H1 (cell line): ENCODE measurements around the gene CXXC5. TPM values are rescaled to one million over a fixed set of nuclear protein-coding genes. Genes with fewer than 3 reads are reported as not detected.
A peak's percentile ranks its signal among the peaks of the same experiment; 100 is the strongest.

ENCODE experiments used
- CTCF ChIA-PET: fragments of 300-600 bp; sonication (Branson Sonifier 250); formaldehyde crosslinking; loops from one replicate; lab custom pipeline; 2021; ENCODE audit not compliant: partially characterized antibody; lab: Charles Lee
- POLR2A ChIA-PET: fragments of 300-600 bp; sonication (Branson Sonifier 250); formaldehyde crosslinking; loops from one replicate; lab custom pipeline; 2021; ENCODE audit warnings: inconsistent platforms; ENCODE audit not compliant: partially characterized antibody; lab: Charles Lee
- DNase-seq, 2 experiments: peaks; one replicate each; pipeline versions ENCODE4 v3.0.0 to v3.0.0-alpha.2; 2010 to 2022; ENCODE audit warnings: low spot score in 2 of 2, low read depth in 1 of 2, mixed read lengths in 1 of 2
- FAIRE-seq: peaks from 2 replicates; lab custom pipeline; 2011; peaks lifted over from hg19 to GRCh38; lab: Jason Lieb, UNC
- H2AFZ ChIP-seq: 2 replicates; pipeline ENCODE4 v1.8.1; 2012; ENCODE audit warnings: low read length, inconsistent platforms
- H2AK5ac ChIP-seq: 2 replicates; pipeline ENCODE4 v1.6.1; 2013; ENCODE audit warnings: low read depth, low read length
- H2BK120ac ChIP-seq: replicated peaks from 2 replicates; pipeline ENCODE3; 2013; ENCODE audit warnings: low read depth, low read length, inconsistent platforms
- H2BK12ac ChIP-seq: 2 replicates; pipeline ENCODE4 v1.6.1; 2013; ENCODE audit warnings: low read depth, low read length
- H2BK15ac ChIP-seq: 2 replicates; pipeline ENCODE4 v1.6.1; 2013; ENCODE audit warnings: low read length
- H2BK20ac ChIP-seq: 2 replicates; pipeline ENCODE4 v1.6.1; 2013; ENCODE audit warnings: low read length
- H2BK5ac ChIP-seq: 2 replicates; pipeline ENCODE4 v1.6.1; 2013; ENCODE audit warnings: low read depth, low read length
- H3K14ac ChIP-seq: 2 replicates; pipeline ENCODE4 v1.6.1; 2013; ENCODE audit warnings: inconsistent platforms; ENCODE audit not compliant: insufficient read length
- H3K18ac ChIP-seq: 2 replicates; pipeline ENCODE4 v1.6.1; 2013; ENCODE audit warnings: low read length; ENCODE audit errors: extremely low read depth
- H3K23ac ChIP-seq: 2 replicates; pipeline ENCODE4 v1.6.1; 2013; ENCODE audit warnings: inconsistent platforms; ENCODE audit not compliant: insufficient read length
- H3K23me2 ChIP-seq: 2 replicates; pipeline ENCODE4 v1.6.1; 2013; ENCODE audit warnings: low read depth, low read length
- H3K27ac ChIP-seq: 2 replicates; pipeline ENCODE4 v1.6.1; 2011; ENCODE audit warnings: low read depth, low read length, inconsistent platforms
- H3K27me3 ChIP-seq, 4 experiments: replicated peaks in 1 of 4; 1 replicate in 1 of 4; 2 replicates in 3 of 4; pipeline versions ENCODE4 v1.6.1 to v1.8.1; 2011 to 2013; ENCODE audit warnings: low read length in 3 of 4, mild to moderate bottlenecking in 3 of 4, inconsistent platforms in 2 of 4, mixed read lengths in 2 of 4, moderate library complexity in 1 of 4; ENCODE audit not compliant: control insufficient read depth in 3 of 4, insufficient read depth in 3 of 4; ENCODE audit errors: extremely low read depth in 1 of 4
- H3K36me3 ChIP-seq, 4 experiments: 2 replicates each; pipeline versions ENCODE4 v1.6.1 to v1.8.1; 2011 to 2013; ENCODE audit warnings: mild to moderate bottlenecking in 4 of 4, low read length in 3 of 4, moderate library complexity in 2 of 4, control low read depth in 1 of 4, inconsistent platforms in 1 of 4; ENCODE audit not compliant: insufficient read depth in 4 of 4, control insufficient read depth in 2 of 4
- H3K4ac ChIP-seq: replicated peaks from 2 replicates; pipeline ENCODE3; 2013; ENCODE audit warnings: low read length, low read depth, mixed read lengths, inconsistent platforms; ENCODE audit not compliant: insufficient read length
- H3K4me1 ChIP-seq, 4 experiments: replicated peaks in 1 of 4; 1 replicate in 1 of 4; 2 replicates in 3 of 4; pipeline versions ENCODE4 v1.6.1 to v1.8.1; 2011 to 2013; ENCODE audit warnings: low read length in 3 of 4, inconsistent platforms in 2 of 4, mixed read lengths in 1 of 4; ENCODE audit not compliant: insufficient read depth in 4 of 4, control insufficient read depth in 3 of 4
- H3K4me2 ChIP-seq, 2 experiments: 2 replicates each; pipeline versions ENCODE4 v1.6.1 to v1.8.1; 2011 to 2013; ENCODE audit warnings: low read depth in 2 of 2, low read length in 2 of 2, control low read depth in 1 of 2, inconsistent platforms in 1 of 2, mild to moderate bottlenecking in 1 of 2; ENCODE audit not compliant: insufficient read depth in 1 of 2
- H3K4me3 ChIP-seq, 4 experiments: fragments of 200-600, 300-600 bp in 1 of 4; sonication (generic), shearing (Covaris generic), sonication (Bioruptor Twin) in 1 of 4; 2 replicates each; pipeline versions ENCODE4 v1.5.1 to v1.8.1; 2011 to 2016; ENCODE audit warnings: low read length in 4 of 4, low read depth in 3 of 4, control low read depth in 2 of 4, inconsistent platforms in 2 of 4, mild to moderate bottlenecking in 2 of 4, mixed read lengths in 1 of 4, moderate library complexity in 1 of 4; ENCODE audit not compliant: insufficient read depth in 2 of 4; ENCODE audit errors: extremely low read depth in 1 of 4
- H3K56ac ChIP-seq: replicated peaks from 2 replicates; pipeline ENCODE3; 2013; ENCODE audit warnings: low read depth, mild to moderate bottlenecking, mixed read lengths, low read length, inconsistent platforms; ENCODE audit not compliant: insufficient read length
- H3K79me1 ChIP-seq: 2 replicates; pipeline ENCODE4 v1.6.1; 2013; ENCODE audit warnings: low read depth, low read length, control low read depth
- H3K79me2 ChIP-seq, 2 experiments: 2 replicates each; pipeline versions ENCODE4 v1.6.1 to v1.8.1; 2012 to 2013; ENCODE audit warnings: low read length in 2 of 2, mild to moderate bottlenecking in 2 of 2, inconsistent platforms in 1 of 2; ENCODE audit not compliant: insufficient read depth in 2 of 2, control insufficient read depth in 1 of 2
- H3K9ac ChIP-seq, 4 experiments: replicated peaks in 1 of 4; 1 replicate in 1 of 4; 2 replicates in 3 of 4; pipeline versions ENCODE4 v1.6.1 to v1.8.1; 2011 to 2013; ENCODE audit warnings: low read depth in 3 of 4, low read length in 3 of 4, control low read depth in 2 of 4, mild to moderate bottlenecking in 2 of 4, moderate library complexity in 2 of 4, inconsistent platforms in 1 of 4; ENCODE audit errors: extremely low read depth in 1 of 4
- H3K9me3 ChIP-seq, 2 experiments: 2 replicates each; pipeline versions ENCODE4 v1.6.1 to v1.8.1; 2012 to 2013; ENCODE audit warnings: mild to moderate bottlenecking in 2 of 2, moderate library complexity in 2 of 2, control low read depth in 1 of 2, inconsistent platforms in 1 of 2, low read depth in 1 of 2, low read length in 1 of 2, mixed read lengths in 1 of 2; ENCODE audit not compliant: insufficient read depth in 2 of 2
- H4K20me1 ChIP-seq, 2 experiments: replicated peaks in 1 of 2; 2 replicates each; pipeline versions ENCODE3 to v1.8.1; 2011 to 2013; ENCODE audit warnings: inconsistent platforms in 2 of 2, low read length in 2 of 2, mild to moderate bottlenecking in 1 of 2; ENCODE audit not compliant: insufficient read depth in 2 of 2, control insufficient read depth in 1 of 2
- H4K5ac ChIP-seq: 2 replicates; pipeline ENCODE4 v1.6.1; 2013; ENCODE audit warnings: low read length, low read depth, mixed read lengths, inconsistent platforms; ENCODE audit not compliant: insufficient read length
- H4K8ac ChIP-seq: 2 replicates; pipeline ENCODE4 v1.8.0; 2013; ENCODE audit warnings: mild to moderate bottlenecking, moderate library complexity, low read length, inconsistent platforms; ENCODE audit not compliant: insufficient read depth; ENCODE audit errors: extremely low read depth
- H4K91ac ChIP-seq: replicated peaks from 2 replicates; pipeline ENCODE3; 2013; ENCODE audit warnings: low read length, mixed read lengths, inconsistent platforms; ENCODE audit not compliant: insufficient read length
- BRCA1 ChIP-seq: IDR thresholded peaks from 2 replicates; pipeline ENCODE4 v1.6.1; 2012; ENCODE audit warnings: low read depth, low read length, improper control_type of control experiment
- CBX5 ChIP-seq: fragments of 300-800, 300-1000 bp; sonication (generic); IDR thresholded peaks from 2 replicates; pipeline ENCODE4 v1.7.1; 2016; ENCODE audit warnings: antibody characterized with exemption, low read length, low read depth
- CEBPB ChIP-seq: IDR thresholded peaks from 2 replicates; pipeline ENCODE4 v1.6.1; 2012; ENCODE audit warnings: low read depth, low read length
- CHD1 ChIP-seq: IDR thresholded peaks from 2 replicates; pipeline ENCODE4 v1.6.1; 2012; ENCODE audit warnings: low read depth, low read length, improper control_type of control experiment
- EP300 ChIP-seq, 2 experiments: IDR thresholded peaks; 1 replicate in 1 of 2; 2 replicates in 1 of 2; pipeline ENCODE4 v1.6.1; 2011 to 2012; ENCODE audit warnings: low read depth in 2 of 2, low read length in 2 of 2, mild to moderate bottlenecking in 2 of 2, borderline replicate concordance in 1 of 2, inconsistent platforms in 1 of 2, moderate library complexity in 1 of 2
- EZH2 ChIP-seq: fragments of 200-600 bp; sonication (generic); IDR thresholded peaks from 2 replicates; pipeline ENCODE4 v1.7.1; 2012; ENCODE audit warnings: low read depth, mild to moderate bottlenecking, moderate library complexity, low read length, inconsistent platforms; ENCODE audit not compliant: severe bottlenecking
- GABPA ChIP-seq: IDR thresholded peaks from 2 replicates; pipeline ENCODE4 v1.6.1; 2011; ENCODE audit warnings: mild to moderate bottlenecking, low read length, moderate library complexity, borderline replicate concordance; ENCODE audit not compliant: insufficient read depth
- HDAC2 ChIP-seq, 2 experiments: fragments of 300-600 bp in 1 of 2; sonication (generic) in 1 of 2; IDR thresholded peaks; 2 replicates each; pipeline ENCODE4 v1.6.1; 2011 to 2012; ENCODE audit warnings: low read depth in 2 of 2, low read length in 2 of 2, mild to moderate bottlenecking in 2 of 2, moderate library complexity in 2 of 2, borderline replicate concordance in 1 of 2, inconsistent platforms in 1 of 2
- MAX ChIP-seq: IDR thresholded peaks from 2 replicates; pipeline ENCODE4 v1.6.1; 2012; ENCODE audit warnings: inconsistent platforms
- RAD21 ChIP-seq, 2 experiments: IDR thresholded peaks in 1 of 2; conservative IDR thresholded peaks in 1 of 2; 2 replicates each; pipeline ENCODE4 v1.6.1; 2011; ENCODE audit warnings: low read depth in 2 of 2, low read length in 2 of 2, improper control_type of control experiment in 1 of 2, inconsistent platforms in 1 of 2, mild to moderate bottlenecking in 1 of 2, moderate library complexity in 1 of 2
- TAF1 ChIP-seq: IDR thresholded peaks from 2 replicates; pipeline ENCODE4 v1.6.1; 2011; ENCODE audit warnings: mild to moderate bottlenecking, low read depth, low read length
- TEAD4 ChIP-seq: IDR thresholded peaks from 2 replicates; pipeline ENCODE4 v1.6.1; 2012; ENCODE audit warnings: low read depth, low read length, inconsistent platforms, mixed read lengths
- WGBS, 2 experiments: shearing (Covaris generic) in 1 of 2; methylation state at CpG; one replicate each; pipeline versions ENCODE4 v1.1.6 to v1.1.7; 2013 to 2015; ENCODE audit warnings: low lambda C conversion rate in 2 of 2, mixed read lengths in 2 of 2, inconsistent platforms in 1 of 2, low coverage in 1 of 2, missing lambda C conversion rate in 1 of 2; ENCODE audit not compliant: insufficient replicate concordance in 2 of 2, insufficient coverage in 1 of 2, insufficient read length in 1 of 2; ENCODE audit errors: extremely low coverage in 1 of 2, missing lambda C conversion rate in 1 of 2; 5-methylcytosine and 5-hydroxymethylcytosine counted together
- polyA plus RNA-seq, 7 experiments: library from polyadenylated mRNA; depleted of rRNA in 3 of 7; stranded (reverse) in 5 of 7; unstranded in 2 of 7; fragments of >200 nt in 5 of 7; fragments of 200-250 nt in 2 of 7; gene quantifications; 1 replicate in 5 of 7; 2 replicates in 1 of 7; 4 replicates in 1 of 7; pipeline versions ENCODE4 v1.2.1 to v1.2.3, GENCODE V29; 2011 to 2013; ENCODE audit warnings: missing spikeins in 2 of 7, mixed read lengths in 2 of 7
- total RNA-seq: library from RNA; stranded (reverse); fragmentation: NEBNext Ultra II Directional; extraction: Animal tissue kit (Norgen Biotek cat#: 25700); gene quantifications from 2 replicates; pipeline ENCODE4 v1.2.1, GENCODE V29; 2021

Gene CXXC5
- total and polyA plus RNA-seq, 2 of the 8 experiments (the other 6 are each of a cell fraction or from before 2014, with no cell fraction given) = 61.4 to 74.0 TPM

GRCh38 chr5:139702548-139702947, 54.4 kb downstream of the CXXC5 start:
- Histone ChIP-seq H3K9me3 (no peaks in the 10 kb centered on the region), H2BK20ac (no peak overlapping the region), H3K14ac (no peak overlapping the region), H3K4me1 (peaks cover 20 to 41% (median 34%) of the 10 kb centered on the region in 4 experiments), H4K5ac (no peak overlapping the region), H3K27me3 (peaks cover 0 to 3% (median under 1%) of the 10 kb centered on the region in 4 experiments; a peak in 4 of 7 replicates), H3K79me1 (no peaks in the 10 kb centered on the region), H3K36me3 (no peaks in the 10 kb centered on the region), H4K20me1 (no peaks in the 10 kb centered on the region), H3K79me2 (no peaks in the 10 kb centered on the region), H3K23ac (no peak overlapping the region), H3K4ac (no peak overlapping the region), H3K4me2 (no peak overlapping the region), H2AFZ (no peak overlapping the region), H2BK5ac (0 out of 2 replicates have a peak overlapping the region, but pooled peaks have one; percentile 21), H4K91ac (no peak overlapping the region), H3K18ac (no peak overlapping the region), H3K56ac (no peak overlapping the region), H3K4me3 (no peak overlapping the region), H2BK120ac (no peak overlapping the region), H3K27ac (no peak overlapping the region), H2BK15ac (peak overlapping the region; percentile 81; the same call in 1 of the 2 replicates), H3K9ac (no peak overlapping the region), H3K23me2 (peaks cover 2% of the 10 kb centered on the region; the same call in 1 of the 2 replicates), H4K8ac (no peak overlapping the region; the same call in 1 of the 2 replicates), H2AK5ac (peak overlapping the region; percentile 99; the same call in 1 of the 2 replicates), H2BK12ac (0 out of 2 replicates have a peak overlapping the region, but pooled peaks have one; percentile 98)
- POLR2A ChIA-PET = interaction anchor here (1.2 to 7.5 kb wide), 4 partner anchors 6 to 66 kb away, joined by 4 to 136 read pairs (median 43); no protein-coding TSS in a partner anchor
- DNase-seq = no peak
- no peak for FAIRE-seq
- CTCF ChIA-PET = interaction anchor here (2.0 to 5.8 kb wide), 6 partner anchors 8 to 69 kb away, joined by 5 to 52 read pairs (median 19); no protein-coding TSS in a partner anchor
- whole genome bisulfite sequencing, 2 experiments = 89% methylated on average over 3 of the region's 3 CpGs; no CpG with 5 or more reads in 1 of the 2 experiments
- TF ChIP-seq CBX5 (no peak), BRCA1 (no peak), CEBPB (no peak), MAX (no peak), CHD1 (no peak), HDAC2 (IDR thresholded peaks at IDR 0.05; ENCODE audit: borderline replicate concordance in 1 of 2, low read depth in 2 of 2, low read length in 2 of 2) (no peak), EZH2 (no peak), GABPA (no peak), RAD21 (IDR thresholded peaks at IDR 0.05 in 1 of 2, conservative IDR thresholded peaks at IDR 0.05 in 1 of 2; ENCODE audit: low read depth in 2 of 2, low read length in 2 of 2) (no peak), TAF1 (no peak), TEAD4 (no peak), EP300 (IDR thresholded peaks at IDR 0.05; ENCODE audit: borderline replicate concordance in 1 of 2, low read depth in 2 of 2, low read length in 2 of 2) (no peak)
